GM12801 (cell line): ENCODE data around the gene PI4KA.

Source experiments
- CTCF ChIP-seq: IDR thresholded peaks from one replicate; pipeline ENCODE4 v1.5.1; 2011; ENCODE audit warnings: control low read depth; ENCODE audit not compliant: insufficient read length; ENCODE audit errors: extremely low read depth

The PI4KA gene

DNA sequence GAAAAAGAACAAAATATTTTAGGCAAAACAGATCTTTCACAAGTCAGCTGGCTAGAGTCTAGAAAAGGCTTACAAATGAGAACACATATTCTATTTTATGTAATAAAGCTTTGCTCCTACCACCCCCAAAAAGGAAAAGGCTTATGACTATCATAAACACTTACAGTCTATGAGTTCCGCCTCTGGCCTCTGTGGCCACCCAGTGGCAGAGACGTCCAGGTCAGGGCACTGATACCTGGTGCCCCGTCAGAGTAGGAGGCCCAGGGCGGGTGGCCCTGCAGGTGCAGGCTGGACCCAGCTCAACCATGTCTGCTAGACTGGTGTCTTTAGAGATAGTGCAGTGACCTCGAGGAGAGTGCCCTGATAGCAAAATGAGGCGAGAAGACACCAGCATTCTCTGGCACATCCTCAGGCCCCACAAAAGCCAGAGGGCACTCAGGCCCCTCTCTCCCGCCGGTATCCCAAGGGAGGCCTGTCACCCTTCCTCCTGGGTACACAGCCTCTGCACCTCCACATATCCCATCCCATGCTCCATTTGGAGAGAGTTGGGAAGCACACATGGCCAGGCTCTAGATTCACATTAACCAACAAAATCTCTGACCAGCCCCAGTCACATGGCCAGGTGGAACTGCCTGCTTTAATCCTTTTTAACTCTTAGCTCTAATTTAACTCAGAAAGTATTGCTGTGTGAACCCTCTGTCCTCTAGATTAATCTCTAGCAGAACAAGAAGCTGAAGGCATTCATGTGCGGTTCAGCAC lies 112.0 kb downstream of the PI4KA start:
- no peak for TF ChIP-seq CTCF

GRCh38 chr22:20745119-20745518 lies 113.5 kb downstream of the PI4KA start:
- TF ChIP-seq CTCF, result no peak

DNA sequence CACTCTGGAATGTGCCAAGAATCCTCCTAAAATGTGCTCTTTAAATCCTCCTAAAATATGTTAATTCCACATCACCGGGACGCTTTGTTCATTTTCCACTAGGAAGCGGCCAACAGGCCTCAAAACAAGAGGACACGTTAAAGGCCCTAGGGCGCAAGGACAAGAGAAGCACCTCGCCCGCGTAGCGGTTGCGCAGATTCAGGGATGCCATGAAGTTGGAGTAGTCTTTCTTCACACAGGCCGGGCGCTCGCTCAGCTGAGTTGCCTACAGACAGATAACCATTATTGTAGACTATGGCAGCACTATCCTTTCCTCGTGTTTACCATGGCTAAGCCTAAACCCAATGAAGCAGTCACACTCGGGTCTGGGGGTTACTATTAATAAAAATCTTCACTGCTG lies 114.2 kb downstream of the PI4KA start:
- no peak for TF ChIP-seq CTCF

GRCh38 chr22:20742764-20743163 lies 115.8 kb downstream of the PI4KA start:
- TF ChIP-seq CTCF, result no peak

- TF ChIP-seq CTCF, result no peak
These were observed 116.7 kb downstream of the PI4KA start for GRCh38 chr22:20741634-20742581.

- no peak for TF ChIP-seq CTCF
These were observed 117.5 kb downstream of the PI4KA start for GRCh38 chr22:20741008-20741633.

DNA sequence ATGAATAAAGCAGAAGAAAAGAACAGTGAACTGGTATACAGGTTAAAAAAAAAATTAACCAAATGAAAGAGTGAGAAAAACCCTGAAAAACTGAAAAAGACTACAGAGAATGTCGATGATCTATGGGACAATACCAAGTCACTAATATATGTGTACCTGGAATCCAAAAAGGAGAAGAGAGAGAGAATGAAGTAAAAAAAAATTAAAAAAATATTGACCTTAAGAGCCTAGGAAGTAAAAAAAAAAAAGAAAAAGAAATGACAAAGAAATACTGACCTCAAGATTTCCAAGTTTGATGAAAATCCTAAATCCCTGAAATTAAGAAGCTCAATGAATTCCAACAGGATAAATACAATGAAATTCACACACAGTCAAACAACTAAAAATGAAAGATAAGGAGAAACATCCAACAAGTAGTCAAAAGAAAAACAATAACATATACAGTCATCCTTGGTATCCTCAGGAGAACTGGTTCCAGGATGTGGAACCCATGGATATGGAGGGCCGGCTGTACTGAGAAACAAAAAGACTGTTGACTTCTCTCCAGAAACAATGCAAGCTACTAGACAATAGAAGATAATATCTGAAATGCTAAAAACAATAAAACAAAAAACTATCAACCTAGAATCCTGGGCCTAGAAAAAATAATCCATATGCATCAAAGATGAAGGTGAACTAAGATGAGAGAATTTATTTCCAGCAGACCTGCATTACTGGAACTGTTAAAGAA lies 118.2 kb downstream of the PI4KA start:
- no peak for TF ChIP-seq CTCF
